GM18868 (cell line): ENCODE data around the gene C15orf40.

ENCODE experiments used
- ATAC-seq: cut with Tn5 transposase; IDR thresholded peaks from one replicate; pipeline ENCODE4 v1.9.1; 2021; ENCODE audit warnings: mild to moderate bottlenecking, moderate library complexity; ENCODE audit not compliant: unreplicated experiment

The C15orf40 gene

DNA sequence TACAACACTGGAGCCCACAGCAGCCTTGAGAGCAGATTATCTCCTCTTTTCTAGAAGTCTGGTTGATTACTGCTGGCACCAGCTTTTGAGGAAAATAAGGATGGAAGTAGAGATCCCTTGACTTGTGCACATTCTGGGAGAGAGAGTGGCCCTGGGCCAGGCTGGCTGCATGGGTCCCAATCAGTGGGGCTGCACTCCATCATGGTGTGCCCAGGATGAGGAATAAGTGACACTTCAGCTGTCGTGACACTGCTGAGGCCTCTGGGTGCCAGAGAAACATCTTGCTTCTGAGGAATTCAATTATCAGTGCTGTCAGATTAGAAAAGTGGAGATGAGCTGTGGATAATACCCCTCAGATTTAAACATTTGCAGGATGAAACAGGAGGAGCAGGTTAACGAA is 16.4 kb downstream of the C15orf40 start:
- ATAC-seq: no peak

- ATAC-seq: no peak
Measured at GRCh38 chr15:82993144-82993543, 18.3 kb downstream of the C15orf40 start.

DNA sequence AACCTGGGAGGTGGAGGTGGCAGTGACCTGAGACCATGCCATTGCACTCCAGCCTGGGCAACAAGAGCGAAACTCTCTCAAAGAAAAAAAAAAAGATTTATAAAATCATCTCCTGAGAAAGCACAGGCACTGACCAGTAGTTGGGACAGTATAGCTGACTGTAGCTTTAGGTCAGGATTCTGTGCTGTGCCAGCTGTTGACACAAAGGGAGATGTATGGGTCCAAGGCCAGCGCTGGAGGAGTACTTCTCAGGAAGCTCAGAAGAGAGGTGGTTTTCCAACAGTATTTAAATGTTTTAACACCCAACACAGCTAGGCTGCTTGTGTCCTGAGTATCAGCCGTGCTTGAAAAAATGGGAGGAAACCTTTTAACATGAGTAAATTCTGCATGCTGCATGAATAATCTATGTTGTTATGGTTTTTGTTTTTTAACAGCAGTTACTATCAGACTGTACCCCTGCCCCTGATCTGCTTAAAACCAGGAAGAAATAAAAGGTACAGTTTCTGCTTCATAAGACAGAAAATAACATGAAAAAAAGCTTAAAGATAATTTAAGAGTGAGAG is 18.9 kb downstream of the C15orf40 start:
- ATAC-seq: no peak

GRCh38 chr15:82986442-82986780 is 25.0 kb downstream of the C15orf40 start:
- ATAC-seq: peak; percentile 28

DNA sequence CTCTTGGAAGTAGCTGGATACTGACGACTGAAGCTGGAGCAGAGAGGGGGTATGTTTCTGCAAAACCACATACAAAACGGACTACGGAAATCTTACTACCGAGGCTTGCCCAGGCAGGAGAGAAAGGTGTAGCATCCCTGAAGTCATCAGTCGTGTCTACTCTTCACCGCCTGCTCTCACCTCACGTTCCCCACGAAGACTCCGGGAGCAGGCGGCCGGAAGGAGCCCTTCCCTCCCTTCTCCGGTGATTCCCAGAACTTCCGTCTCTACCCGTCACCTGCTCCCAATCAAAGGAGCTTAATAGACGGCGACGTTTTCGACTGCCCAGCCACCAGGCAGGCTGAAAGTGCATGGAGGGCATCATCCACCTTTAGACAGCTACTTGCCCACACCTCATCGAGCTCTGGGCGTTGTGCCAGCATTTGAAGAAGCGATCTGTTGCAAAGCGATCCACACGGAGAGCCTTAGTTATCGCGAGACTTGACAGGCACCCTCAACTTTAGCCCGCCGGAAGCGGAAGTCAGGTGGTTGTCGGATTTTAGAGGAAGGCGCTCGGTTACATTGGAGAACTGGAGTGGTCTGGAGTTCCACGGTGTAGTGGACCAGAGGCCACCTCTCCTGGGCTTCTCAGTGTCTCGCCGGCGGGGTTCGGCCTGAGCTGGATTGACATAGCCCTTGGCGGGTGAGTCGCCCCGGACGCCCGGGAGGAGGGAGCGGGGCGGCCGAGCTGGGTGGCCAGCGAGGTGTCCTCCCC is 25.6 kb downstream of the C15orf40 start, which contains the start of gene RAMAC:
Gene RAMAC, plus strand, starts transcription at position 523 of the 754 bp plus-strand sequence. CDS start 2,809 bp downstream, outside the sequence.
- ATAC-seq: peak; percentile 96

GRCh38 chr15:82980981-82981380 is 30.5 kb downstream of the C15orf40 start:
- no peak for ATAC-seq

DNA sequence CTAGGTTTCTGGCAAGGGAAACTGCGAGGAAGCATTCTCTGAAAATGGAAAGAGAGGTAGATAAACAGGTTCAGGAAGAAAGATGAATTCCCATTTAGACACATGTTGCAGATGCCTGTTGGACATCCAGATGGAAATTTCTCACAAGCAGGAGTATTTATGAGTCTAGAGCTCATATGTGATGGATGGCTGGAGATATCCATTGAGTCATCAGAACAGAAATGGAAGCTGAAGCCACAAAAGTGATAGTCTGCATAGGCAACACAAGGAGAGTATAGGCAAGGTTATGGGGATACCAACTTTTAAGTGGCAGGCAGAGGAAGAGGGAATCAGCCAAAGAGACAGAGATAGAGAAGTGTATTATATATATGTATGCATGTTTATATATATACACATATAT is 31.7 kb downstream of the C15orf40 start:
- ATAC-seq: no peak

- ATAC-seq: no peak
Measured at GRCh38 chr15:82978438-82978837, 33.0 kb downstream of the C15orf40 start.

DNA sequence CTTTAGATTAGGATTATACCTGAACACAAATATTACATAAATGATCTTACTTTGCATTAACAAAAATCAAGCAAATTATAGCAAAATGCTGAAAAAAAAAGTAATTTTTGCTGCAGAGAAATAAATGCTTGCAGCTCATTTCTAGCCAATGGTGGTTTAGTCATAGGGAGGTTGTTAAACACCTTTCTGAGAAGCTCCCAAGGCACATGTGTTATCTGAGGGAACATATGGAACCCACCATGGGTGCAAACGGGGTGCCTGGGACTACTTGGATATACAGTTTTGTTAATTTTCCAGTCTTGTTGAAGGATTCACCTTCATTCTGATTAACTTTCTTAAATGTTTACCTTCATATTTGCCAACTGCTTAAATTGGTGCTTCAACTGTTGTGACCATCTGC is 34.4 kb downstream of the C15orf40 start:
- ATAC-seq: no peak

DNA sequence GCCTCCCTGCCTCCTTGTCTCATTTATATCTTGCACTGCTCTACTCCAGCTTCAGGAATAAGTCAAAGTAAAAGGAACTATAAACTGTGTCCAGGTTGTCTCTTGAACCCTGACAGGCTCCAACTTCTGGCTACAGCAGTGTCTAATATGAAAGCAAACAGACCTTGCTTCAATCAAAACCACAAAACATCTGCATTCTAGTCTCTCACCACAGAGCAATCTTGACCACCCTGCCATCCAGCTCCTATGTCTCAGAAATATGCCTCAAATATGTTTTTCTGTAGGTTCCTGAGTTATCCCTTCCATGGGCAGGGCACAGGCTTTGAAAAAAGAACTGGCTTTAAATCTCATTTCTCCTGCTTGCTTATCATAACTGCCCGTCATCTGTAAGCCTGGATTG is 38.4 kb downstream of the C15orf40 start:
- ATAC-seq: no peak

GRCh38 chr15:82971218-82971984 is 40.0 kb downstream of the C15orf40 start:
- no peak for ATAC-seq

DNA sequence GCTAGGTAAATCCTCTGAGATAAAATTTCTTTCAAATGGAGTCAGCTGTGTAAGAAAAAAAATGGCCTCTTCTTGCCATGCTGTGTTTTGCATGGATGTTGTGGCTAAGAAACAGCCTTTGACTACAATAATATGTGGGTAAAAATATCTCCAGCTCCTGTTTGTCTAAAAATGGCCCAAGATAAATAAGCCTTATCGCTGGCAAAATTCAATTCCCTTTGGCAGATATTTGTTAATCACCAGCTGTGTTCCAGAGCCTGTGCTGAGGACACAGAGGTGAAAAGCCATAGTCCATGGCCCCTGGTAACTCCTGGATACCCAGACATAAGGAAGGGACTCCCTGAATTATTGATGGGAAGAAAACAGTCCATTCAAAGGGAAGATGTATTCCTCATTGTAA is 40.7 kb downstream of the C15orf40 start:
- no peak for ATAC-seq

DNA sequence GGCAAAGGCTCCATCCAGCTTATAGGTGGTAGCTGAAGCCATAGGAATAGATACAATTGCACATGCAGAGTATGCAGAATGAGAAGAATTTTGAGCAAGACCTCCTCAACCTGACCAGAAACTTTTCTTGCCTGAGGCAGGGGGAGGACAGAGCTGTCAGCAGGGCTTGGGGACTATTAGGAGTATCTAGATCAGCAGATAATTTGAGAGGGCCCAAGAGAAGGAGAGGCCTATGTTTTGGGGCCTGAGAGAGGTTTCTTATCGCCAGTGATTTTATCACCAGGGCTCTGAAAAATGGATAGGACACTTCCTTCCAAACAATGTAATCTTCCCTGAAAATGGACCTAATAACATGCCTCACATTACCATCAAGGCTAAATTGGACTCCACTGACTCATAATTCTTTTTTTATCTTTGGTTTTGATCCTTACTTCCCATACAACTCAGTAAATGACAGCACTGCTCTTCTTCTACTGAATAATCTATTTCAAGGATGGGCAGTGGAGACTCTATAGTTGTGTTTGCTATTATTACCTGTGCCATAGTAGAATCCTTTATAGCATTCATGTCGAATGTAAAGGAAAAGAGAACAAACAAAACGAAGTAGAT is 41.3 kb downstream of the C15orf40 start:
- ATAC-seq: no peak

- no peak for ATAC-seq
Measured at GRCh38 chr15:82969353-82969752, 42.1 kb downstream of the C15orf40 start.

DNA sequence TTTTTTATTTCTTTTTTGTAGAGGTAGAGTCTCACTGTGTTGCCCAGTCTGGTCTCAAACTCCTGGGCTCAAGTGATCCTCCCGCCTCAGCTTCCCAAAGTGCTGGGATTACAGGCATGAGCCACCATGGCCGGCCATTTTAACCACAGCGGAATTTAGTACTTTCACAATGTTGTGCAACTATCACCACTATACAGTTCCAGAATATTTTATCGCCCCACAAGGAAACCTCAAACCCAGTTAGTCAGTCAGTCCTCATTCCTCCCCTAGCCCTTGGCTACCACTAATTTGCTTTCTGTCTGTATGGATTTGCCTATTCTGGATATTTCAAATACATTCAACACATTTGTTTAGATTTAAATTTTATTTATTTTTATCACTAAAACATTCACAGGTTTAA is 43.4 kb downstream of the C15orf40 start:
- ATAC-seq: no peak

GRCh38 chr15:82966671-82967071 is 44.8 kb downstream of the C15orf40 start:
- ATAC-seq: no peak

DNA sequence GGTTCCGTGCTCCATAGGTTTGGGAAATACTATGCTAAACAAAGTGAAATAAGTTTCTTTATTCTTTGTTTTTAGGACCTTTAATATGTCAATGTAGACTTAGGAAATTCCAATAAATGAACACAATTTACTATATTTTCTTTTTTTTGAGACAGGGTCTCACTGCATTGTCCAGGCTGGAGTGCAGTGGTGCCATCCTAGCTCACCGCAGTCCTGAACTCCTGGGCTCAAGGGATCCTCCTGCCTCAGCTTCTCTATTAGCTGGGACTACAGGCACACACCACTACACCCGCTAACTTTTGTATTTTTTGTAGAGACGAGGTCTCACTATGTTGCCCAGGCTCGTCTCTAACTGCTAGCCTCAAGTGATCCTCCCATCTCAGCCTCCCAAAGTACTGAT is 46.5 kb downstream of the C15orf40 start:
- no peak for ATAC-seq

- no peak for ATAC-seq
Measured at GRCh38 chr15:82963471-82964341, 47.7 kb downstream of the C15orf40 start.

DNA sequence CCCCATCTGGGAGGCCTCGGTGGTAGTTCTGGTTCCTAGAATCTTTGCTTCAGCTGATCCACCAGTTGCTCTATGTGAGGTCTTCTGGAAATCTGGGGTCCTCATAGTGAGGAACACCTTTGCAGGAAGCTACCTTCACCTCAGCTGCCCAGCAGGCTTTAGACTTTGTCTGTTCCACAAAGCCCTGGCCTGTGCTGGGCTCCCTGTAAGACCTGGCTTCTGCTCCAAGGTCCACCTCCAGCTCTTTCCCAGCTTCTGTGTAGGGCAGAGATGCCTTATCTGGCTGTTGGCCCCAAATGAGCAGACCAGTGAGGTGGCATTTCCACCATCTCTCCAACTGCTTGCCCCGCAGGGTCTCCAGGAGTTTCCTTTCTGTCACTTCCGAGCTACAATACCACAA is 50.7 kb downstream of the C15orf40 start:
- ATAC-seq: no peak

DNA sequence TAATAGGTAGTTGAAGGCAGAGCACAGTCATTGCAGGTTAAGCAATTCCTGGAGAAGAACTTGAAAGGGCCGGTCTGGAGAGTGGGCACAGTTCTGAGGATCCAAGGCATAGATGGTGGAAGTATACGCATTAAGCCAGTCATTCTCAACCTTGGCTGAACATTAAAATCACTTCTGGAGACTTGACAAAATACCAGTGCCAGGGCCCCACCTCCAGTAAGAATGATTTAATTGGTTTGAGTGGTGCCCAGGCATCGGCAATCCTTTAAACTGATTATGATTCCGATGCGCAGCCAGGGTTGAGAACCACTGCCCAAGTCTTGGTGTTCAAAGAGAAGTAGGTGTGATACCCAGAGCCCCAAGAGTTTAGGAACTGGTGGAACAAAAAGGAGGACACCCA is 52.0 kb downstream of the C15orf40 start:
- no peak for ATAC-seq

DNA sequence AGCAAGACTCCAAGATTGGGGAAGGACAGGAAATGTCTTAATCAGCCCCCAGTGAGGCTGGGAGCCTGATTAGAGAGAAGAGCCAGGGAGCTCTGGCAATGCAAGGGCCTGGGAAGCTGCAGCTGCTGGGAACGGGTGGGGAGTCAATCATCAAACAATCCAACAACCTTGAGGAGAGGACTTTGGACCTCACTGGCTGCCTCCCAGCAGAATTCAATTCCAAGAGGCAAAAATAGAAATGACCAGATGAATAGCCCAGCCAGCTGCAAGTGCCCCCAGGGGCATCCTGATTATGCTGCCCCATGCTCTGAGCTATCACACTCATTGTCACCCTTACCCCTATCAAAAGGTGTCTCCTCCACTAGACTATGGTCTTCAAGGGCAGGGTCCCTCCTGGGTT is 52.8 kb downstream of the C15orf40 start:
- ATAC-seq: no peak
